Upper lobe of left lung (tissue), 4 donors: ENCODE data around the gene MKLN1.
A peak's percentile ranks its signal among the peaks of the same experiment; 100 is the strongest.

Experiments used
- EP300 ChIP-seq, 4 donors: sonication (generic); formaldehyde crosslinking; IDR thresholded peaks; one replicate each; pipeline ENCODE4 v1.5.1; 2017; ENCODE audit warnings: antibody characterized with exemption in 4 of 4, control low read depth in 2 of 4
- POLR2A ChIP-seq, 4 donors: fragments of 450-650 bp; IDR thresholded peaks; one replicate each; pipeline ENCODE4 v1.5.1; 2016 to 2017; ENCODE audit warnings: antibody characterized with exemption in 4 of 4, mild to moderate bottlenecking in 2 of 4
- TF ChIP-seq, protein P1 (sequence below), 6 experiments: fragments of 450-650 bp in 4 of 6; fragments of 200-600 bp in 2 of 6; sonication (generic) in 2 of 6; IDR thresholded peaks; one replicate each; pipeline ENCODE4 v1.5.1; 2016 to 2019; ENCODE audit warnings: antibody characterized with exemption in 6 of 6

DNA sequence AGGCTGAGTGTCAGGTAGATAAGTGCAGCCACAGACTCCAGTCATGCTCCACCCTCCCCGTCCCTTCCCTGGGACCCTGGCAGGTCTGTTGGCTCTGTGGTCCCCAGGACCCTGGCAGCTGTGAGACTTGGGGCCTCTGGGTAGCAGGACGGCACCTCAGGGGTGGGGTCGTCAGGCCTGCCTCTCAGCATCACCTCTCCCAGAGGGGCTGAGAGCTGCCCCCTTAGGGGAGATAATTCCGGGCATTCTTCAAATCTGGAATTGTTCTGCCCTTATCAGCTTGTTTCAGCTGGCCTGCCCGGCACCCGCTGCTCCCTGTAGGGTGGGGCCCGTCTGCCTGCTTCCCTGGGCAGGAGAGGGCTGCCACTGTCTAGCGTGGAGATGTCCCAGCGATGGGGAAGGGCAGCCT lies 205.5 kb downstream of the MKLN1 start:
- TF ChIP-seq, protein P1, sequence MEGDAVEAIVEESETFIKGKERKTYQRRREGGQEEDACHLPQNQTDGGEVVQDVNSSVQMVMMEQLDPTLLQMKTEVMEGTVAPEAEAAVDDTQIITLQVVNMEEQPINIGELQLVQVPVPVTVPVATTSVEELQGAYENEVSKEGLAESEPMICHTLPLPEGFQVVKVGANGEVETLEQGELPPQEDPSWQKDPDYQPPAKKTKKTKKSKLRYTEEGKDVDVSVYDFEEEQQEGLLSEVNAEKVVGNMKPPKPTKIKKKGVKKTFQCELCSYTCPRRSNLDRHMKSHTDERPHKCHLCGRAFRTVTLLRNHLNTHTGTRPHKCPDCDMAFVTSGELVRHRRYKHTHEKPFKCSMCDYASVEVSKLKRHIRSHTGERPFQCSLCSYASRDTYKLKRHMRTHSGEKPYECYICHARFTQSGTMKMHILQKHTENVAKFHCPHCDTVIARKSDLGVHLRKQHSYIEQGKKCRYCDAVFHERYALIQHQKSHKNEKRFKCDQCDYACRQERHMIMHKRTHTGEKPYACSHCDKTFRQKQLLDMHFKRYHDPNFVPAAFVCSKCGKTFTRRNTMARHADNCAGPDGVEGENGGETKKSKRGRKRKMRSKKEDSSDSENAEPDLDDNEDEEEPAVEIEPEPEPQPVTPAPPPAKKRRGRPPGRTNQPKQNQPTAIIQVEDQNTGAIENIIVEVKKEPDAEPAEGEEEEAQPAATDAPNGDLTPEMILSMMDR (IDR thresholded peaks at IDR 0.05): no peak
- TF ChIP-seq POLR2A (IDR thresholded peaks at IDR 0.05) (no peak), EP300 (IDR thresholded peaks at IDR 0.05) (peak in 1 of 4 donors; percentile 19)
